Activated CD4-positive, alpha-beta T cell treated with anti-CD3 and anti-CD28 coated beads for 1 hour (primary cell): ENCODE measurements around the gene CDH13.

ENCODE experiments used
- DNase-seq: peaks from one replicate; pipeline ENCODE4 v3.0.0-alpha.2; 2020

Gene CDH13

GRCh38 chr16:83653785-83654184 is 1027.0 kb downstream of the CDH13 start:
- no peak for DNase-seq

- DNase-seq, result no peak
Observed at GRCh38 chr16:83660282-83660681, 1033.5 kb downstream of the CDH13 start.

- no peak for DNase-seq
Observed at GRCh38 chr16:83661656-83662055, 1034.9 kb downstream of the CDH13 start.

GRCh38 chr16:83666449-83666848 is 1039.7 kb downstream of the CDH13 start:
- no peak for DNase-seq

- DNase-seq, result no peak
Observed at GRCh38 chr16:83669456-83669855, 1042.7 kb downstream of the CDH13 start.

GRCh38 chr16:83674931-83675535 is 1048.3 kb downstream of the CDH13 start:
- no peak for DNase-seq

GRCh38 chr16:83676086-83676485 is 1049.3 kb downstream of the CDH13 start:
- no peak for DNase-seq

- DNase-seq, result no peak
Observed at GRCh38 chr16:83680980-83681379, 1054.2 kb downstream of the CDH13 start.

- DNase-seq, result no peak
Observed at GRCh38 chr16:83681381-83681956, 1054.7 kb downstream of the CDH13 start.

- DNase-seq, result no peak
Observed at GRCh38 chr16:83682116-83682867, 1055.5 kb downstream of the CDH13 start.

- DNase-seq, result no peak
Observed at GRCh38 chr16:83682868-83683235, 1056.1 kb downstream of the CDH13 start.

- no peak for DNase-seq
Observed at GRCh38 chr16:83685615-83686165, 1058.9 kb downstream of the CDH13 start.

- DNase-seq, result no peak
Observed at GRCh38 chr16:83686726-83687125, 1060.0 kb downstream of the CDH13 start.

GRCh38 chr16:83689385-83689831 is 1062.6 kb downstream of the CDH13 start:
- DNase-seq, result no peak

- no peak for DNase-seq
Observed at GRCh38 chr16:83692224-83692623, 1065.5 kb downstream of the CDH13 start.

GRCh38 chr16:83698964-83699363 is 1072.2 kb downstream of the CDH13 start:
- no peak for DNase-seq

GRCh38 chr16:83699817-83700216 is 1073.0 kb downstream of the CDH13 start:
- DNase-seq, result no peak

- DNase-seq, result no peak
Observed at GRCh38 chr16:83700918-83701317, 1074.1 kb downstream of the CDH13 start.

GRCh38 chr16:83701494-83701893 is 1074.7 kb downstream of the CDH13 start:
- no peak for DNase-seq

GRCh38 chr16:83704656-83705055 is 1077.9 kb downstream of the CDH13 start:
- DNase-seq, result no peak

GRCh38 chr16:83705856-83706255 is 1079.1 kb downstream of the CDH13 start:
- no peak for DNase-seq

GRCh38 chr16:83706394-83706793 is 1079.6 kb downstream of the CDH13 start:
- no peak for DNase-seq

- no peak for DNase-seq
Observed at GRCh38 chr16:83711069-83711468, 1084.3 kb downstream of the CDH13 start.

GRCh38 chr16:83713597-83713996 is 1086.8 kb downstream of the CDH13 start:
- no peak for DNase-seq
